Measurements from ENCODE around the gene ASMT.

Gene ASMT

DNA sequence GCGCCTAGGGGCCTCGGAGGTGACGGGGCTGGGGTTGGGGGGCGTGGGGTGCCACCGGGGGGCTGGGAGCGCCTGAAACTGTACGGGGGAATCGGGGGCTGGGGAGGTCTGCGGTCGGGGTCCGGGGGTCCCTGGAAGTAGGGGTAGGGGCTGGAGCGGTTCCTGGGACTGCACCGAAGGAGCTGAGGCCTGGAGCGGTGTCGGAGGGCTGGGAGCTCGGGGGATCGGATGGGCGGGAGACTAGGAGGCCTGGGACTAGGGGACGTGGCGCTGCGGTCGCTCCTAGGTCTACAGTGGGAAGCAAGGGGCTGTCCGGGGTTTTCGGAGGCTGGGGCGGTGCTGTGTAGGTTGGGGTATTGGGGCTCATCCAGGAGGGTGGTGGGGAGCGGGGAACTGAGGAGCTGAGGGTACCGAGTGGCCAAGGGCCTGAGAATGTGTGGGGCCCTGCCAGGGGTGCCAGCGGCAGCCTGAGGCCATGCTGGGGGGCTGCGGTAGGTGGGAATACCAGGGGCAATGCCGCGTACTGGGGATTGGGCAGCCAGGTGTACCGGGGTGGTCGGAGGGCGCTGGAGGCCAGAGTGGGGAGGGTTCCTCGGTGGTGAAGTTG is 22.9 kb upstream of the ASMT start:
- in situ Hi-C loops (cut with HindIII; ENCODE audit: low sequenced_read_pairs), result no loop called here
- TF ChIP-seq, protein P1, sequence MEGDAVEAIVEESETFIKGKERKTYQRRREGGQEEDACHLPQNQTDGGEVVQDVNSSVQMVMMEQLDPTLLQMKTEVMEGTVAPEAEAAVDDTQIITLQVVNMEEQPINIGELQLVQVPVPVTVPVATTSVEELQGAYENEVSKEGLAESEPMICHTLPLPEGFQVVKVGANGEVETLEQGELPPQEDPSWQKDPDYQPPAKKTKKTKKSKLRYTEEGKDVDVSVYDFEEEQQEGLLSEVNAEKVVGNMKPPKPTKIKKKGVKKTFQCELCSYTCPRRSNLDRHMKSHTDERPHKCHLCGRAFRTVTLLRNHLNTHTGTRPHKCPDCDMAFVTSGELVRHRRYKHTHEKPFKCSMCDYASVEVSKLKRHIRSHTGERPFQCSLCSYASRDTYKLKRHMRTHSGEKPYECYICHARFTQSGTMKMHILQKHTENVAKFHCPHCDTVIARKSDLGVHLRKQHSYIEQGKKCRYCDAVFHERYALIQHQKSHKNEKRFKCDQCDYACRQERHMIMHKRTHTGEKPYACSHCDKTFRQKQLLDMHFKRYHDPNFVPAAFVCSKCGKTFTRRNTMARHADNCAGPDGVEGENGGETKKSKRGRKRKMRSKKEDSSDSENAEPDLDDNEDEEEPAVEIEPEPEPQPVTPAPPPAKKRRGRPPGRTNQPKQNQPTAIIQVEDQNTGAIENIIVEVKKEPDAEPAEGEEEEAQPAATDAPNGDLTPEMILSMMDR (IDR thresholded peaks at IDR 0.05; ENCODE audit: low read depth, low read length), result no peak
- DNase-seq (ENCODE audit: low read depth, low spot score), result no peak
- peak overlapping the region; percentile 95 for H3K4me3 ChIP-seq (ENCODE audit: low read depth, low read length)

DNA sequence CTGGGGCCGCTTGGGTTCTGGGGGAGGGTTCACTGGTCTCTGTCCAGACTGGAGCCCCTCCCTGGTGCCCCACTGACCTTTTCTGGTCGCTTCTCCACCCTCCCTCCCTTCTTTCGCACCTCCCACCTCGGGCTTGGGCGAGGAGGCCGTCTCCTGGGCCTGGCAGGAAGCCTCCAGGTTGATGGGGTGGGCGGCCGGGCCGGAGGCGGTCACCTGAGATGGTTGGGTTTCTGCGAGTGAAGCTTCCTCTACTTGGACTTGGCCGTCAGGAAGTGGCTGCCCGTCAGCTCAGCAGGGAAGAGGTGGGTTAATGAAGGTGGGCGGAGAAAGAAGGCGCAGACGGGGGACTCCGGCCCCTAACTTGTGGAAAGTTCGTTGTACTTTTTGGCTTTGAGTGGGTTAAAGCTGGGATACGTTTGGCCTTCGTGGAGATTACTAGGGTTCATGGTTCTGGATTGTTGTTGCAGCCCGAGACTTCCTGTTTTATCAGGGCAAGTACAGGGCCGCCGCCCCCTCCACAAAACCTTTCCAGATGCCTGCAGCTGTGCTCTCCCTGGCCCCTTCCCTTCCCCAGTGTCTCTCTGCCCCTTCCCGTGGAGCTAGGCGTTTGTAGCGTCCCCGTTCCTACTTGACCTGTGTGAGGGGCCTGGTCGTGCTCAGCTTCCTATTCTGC is 22.3 kb upstream of the ASMT start:
- TF ChIP-seq, protein P1 (IDR thresholded peaks at IDR 0.05; ENCODE audit: low read depth, low read length), result no peak
- in situ Hi-C loops (cut with HindIII; ENCODE audit: low sequenced_read_pairs), result no loop called here
- peak overlapping the region; percentile 95 for H3K4me3 ChIP-seq (ENCODE audit: low read depth, low read length)
- no peak for DNase-seq (ENCODE audit: low read depth, low spot score)

DNA sequence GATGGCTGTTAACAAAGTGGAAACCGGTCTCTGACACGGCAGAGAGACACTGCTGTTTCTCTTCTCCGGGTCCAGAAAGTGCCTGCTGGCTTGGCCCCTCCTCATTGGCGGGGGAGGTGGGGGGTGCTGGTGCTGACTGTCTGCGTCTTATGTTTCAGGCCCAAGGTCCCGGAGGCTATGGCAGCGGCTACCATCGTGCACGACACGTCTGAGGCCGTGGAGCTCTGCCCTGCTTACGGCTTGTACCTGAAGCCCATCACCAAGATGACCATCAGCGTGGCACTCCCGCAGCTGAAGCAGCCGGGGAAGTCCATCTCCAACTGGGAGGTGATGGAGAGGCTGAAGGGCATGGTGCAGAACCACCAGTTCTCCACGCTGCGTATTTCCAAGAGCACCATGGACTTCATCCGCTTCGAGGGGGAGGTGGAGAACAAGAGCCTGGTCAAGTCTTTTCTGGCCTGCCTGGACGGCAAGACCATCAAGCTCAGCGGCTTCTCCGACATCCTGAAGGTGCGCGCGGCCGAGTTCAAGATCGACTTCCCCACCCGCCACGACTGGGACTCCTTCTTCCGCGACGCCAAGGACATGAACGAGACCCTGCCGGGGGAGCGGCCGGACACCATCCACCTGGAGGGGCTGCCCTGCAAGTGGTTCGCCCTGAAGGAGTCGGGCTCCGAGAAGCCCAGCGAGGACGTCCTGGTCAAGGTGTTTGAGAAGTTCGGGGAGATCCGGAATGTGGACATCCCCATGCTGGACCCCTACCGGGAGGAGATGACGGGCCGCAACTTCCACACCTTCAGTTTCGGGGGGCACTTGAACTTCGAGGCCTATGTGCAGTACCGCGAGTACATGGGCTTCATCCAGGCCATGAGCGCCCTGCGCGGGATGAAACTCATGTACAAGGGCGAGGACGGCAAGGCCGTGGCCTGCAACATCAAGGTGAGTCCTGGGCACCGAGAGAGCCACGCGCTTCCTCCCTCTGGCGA is 21.3 kb upstream of the ASMT start:
- in situ Hi-C loops (cut with HindIII; ENCODE audit: low sequenced_read_pairs), result no loop called here
- no peak for DNase-seq (ENCODE audit: low read depth, low spot score)
- TF ChIP-seq, protein P1 (IDR thresholded peaks at IDR 0.05; ENCODE audit: low read depth, low read length), result no peak

DNA sequence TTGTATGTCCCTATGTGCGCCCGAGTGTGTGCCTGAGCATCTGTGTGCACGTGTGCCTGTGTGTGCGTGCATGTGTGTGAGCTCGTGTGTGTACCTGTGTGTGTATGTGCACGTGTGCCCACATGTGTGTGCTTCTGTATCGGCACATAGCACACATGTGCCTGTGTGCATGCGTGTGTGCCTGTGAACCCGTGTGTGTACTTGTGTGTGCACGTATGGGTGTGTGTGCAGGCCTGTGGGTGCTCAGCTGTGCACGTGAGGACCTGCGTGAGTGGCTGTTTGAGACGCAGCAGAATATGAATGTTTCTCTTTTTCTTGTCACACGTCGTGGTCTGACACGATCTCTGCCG is 19.2 kb upstream of the ASMT start:
- in situ Hi-C loops (cut with HindIII; ENCODE audit: low sequenced_read_pairs), result no loop called here
- no peak overlapping the region for H3K4me3 ChIP-seq (ENCODE audit: low read depth, low read length)
- TF ChIP-seq, protein P1 (IDR thresholded peaks at IDR 0.05; ENCODE audit: low read depth, low read length), result no peak
- no peak for DNase-seq (ENCODE audit: low read depth, low spot score)

More for the DNA sequence above, 21.3 kb upstream of the ASMT start:
- H3K4me3 ChIP-seq (ENCODE audit: low read depth, low read length), result peak overlapping the region; percentile 95

- H3K4me3 ChIP-seq (ENCODE audit: low read depth, low read length), result no peak overlapping the region
- no peak for DNase-seq (ENCODE audit: low read depth, low spot score)
- in situ Hi-C loops (cut with HindIII; ENCODE audit: low sequenced_read_pairs), result no loop called here
- TF ChIP-seq, protein P1 (IDR thresholded peaks at IDR 0.05; ENCODE audit: low read depth, low read length), result no peak
Observed at GRCh38 chrX:1596676-1597344, 18.0 kb upstream of the ASMT start.

Measured in astrocyte of the spinal cord (primary cell).